ENCODE results near the gene EIF5. TPM values are rescaled to one million over a fixed set of nuclear protein-coding genes. Genes with fewer than 3 reads are reported as not detected.

EIF5 gene
- total and polyA plus RNA-seq, 2 experiments from 2014 or later: 151 to 331 TPM

DNA sequence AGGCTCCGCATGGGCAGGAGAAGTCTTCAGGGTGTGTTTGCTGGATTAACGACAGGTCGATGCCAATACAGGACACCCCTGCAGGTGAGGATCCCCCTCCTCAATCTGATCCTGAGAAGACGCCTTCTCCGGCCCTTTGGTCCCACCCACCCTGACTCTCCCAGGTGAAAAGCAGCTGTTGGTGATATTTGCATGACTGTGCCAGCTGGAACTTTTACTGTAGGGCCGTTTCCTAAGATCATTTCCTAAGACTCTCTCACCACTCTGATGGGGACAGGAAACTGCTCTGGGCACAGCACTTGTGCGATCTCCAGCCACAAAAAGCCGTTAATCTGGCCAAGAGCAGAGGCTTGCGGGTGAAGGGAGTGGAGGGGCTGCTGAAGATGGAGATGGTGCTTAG is 16.8 kb upstream of the EIF5 start:
- Histone ChIP-seq H3K4me1 (ENCODE audit: insufficient read depth) (no peaks in the 10 kb centered on the region), H3K4me3 (no peak overlapping the region), H3K27me3 (no peaks in the 10 kb centered on the region), H3K9me2 (replicated peaks; ENCODE audit: insufficient read depth) (no peaks in the 10 kb centered on the region), H3K79me2 (no peaks in the 10 kb centered on the region), H2AFZ (no peak overlapping the region), H3K4me2 (no peak overlapping the region), H4K20me1 (ENCODE audit: insufficient read depth, poor library complexity, severe bottlenecking) (no peaks in the 10 kb centered on the region), H3K9me3 (ENCODE audit: low read depth) (no peaks in the 10 kb centered on the region), H3K36me3 (replicated peaks; ENCODE audit: insufficient read depth, low read depth) (no peaks in the 10 kb centered on the region), H3K27ac (no peak overlapping the region)
- TF ChIP-seq, protein P1, sequence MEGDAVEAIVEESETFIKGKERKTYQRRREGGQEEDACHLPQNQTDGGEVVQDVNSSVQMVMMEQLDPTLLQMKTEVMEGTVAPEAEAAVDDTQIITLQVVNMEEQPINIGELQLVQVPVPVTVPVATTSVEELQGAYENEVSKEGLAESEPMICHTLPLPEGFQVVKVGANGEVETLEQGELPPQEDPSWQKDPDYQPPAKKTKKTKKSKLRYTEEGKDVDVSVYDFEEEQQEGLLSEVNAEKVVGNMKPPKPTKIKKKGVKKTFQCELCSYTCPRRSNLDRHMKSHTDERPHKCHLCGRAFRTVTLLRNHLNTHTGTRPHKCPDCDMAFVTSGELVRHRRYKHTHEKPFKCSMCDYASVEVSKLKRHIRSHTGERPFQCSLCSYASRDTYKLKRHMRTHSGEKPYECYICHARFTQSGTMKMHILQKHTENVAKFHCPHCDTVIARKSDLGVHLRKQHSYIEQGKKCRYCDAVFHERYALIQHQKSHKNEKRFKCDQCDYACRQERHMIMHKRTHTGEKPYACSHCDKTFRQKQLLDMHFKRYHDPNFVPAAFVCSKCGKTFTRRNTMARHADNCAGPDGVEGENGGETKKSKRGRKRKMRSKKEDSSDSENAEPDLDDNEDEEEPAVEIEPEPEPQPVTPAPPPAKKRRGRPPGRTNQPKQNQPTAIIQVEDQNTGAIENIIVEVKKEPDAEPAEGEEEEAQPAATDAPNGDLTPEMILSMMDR (IDR thresholded peaks at IDR 0.05; ENCODE audit: poor library complexity): no peak
- TF ChIP-seq EZH2 (IDR thresholded peaks at IDR 0.05; ENCODE audit: borderline replicate concordance): no peak
- no peak for TF ChIP-seq EZH2phosphoT487 (IDR thresholded peaks at IDR 0.05; ENCODE audit: low read depth, severe bottlenecking, unreplicated experiment)
- DNase-seq (ENCODE audit: low spot score): no peak
- WGBS (ENCODE audit: low lambda C conversion rate, missing lambda C conversion rate): 72% methylated on average over 9 of the region's 9 CpGs

DNA sequence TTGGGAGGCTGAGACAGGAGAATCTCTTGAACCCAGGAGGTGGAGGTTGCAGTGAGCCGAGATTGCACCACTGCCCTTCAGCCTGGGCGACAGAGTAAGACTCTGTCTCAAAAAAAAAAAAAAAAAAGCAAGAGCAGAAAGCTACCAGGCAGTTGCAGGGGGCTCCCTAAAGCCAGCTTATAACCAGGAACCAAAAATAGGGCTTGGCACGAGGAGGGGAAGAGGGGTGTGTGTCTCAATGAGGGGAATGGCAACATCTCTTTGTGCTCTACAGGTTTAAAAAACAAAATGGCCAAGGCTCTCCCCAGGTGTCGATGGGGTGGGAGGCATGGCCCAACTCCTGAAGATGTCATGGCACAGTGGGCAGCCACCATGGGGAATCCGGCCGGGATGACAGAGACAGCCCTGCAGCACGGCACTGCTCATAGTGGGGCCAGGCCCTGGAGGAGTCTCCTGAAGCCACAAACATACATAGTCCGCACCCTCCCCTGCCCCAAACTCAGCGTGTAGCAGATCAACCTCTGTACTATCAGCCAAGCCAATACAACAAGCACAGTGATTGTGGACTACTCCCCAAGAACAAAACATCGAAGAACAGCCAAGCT is 16.0 kb upstream of the EIF5 start:
- no peak for DNase-seq (ENCODE audit: low spot score)
- Histone ChIP-seq H2AFZ (no peak overlapping the region), H3K27me3 (no peaks in the 10 kb centered on the region), H3K4me1 (ENCODE audit: insufficient read depth) (no peaks in the 10 kb centered on the region), H3K36me3 (replicated peaks; ENCODE audit: insufficient read depth, low read depth) (no peaks in the 10 kb centered on the region), H3K9me2 (replicated peaks; ENCODE audit: insufficient read depth) (no peaks in the 10 kb centered on the region), H3K27ac (no peak overlapping the region), H3K9me3 (ENCODE audit: low read depth) (no peaks in the 10 kb centered on the region), H4K20me1 (ENCODE audit: insufficient read depth, poor library complexity, severe bottlenecking) (no peaks in the 10 kb centered on the region), H3K4me3 (no peak overlapping the region), H3K79me2 (no peaks in the 10 kb centered on the region), H3K4me2 (no peak overlapping the region)
- WGBS (ENCODE audit: low lambda C conversion rate, missing lambda C conversion rate): 92% methylated on average over 10 of the region's 10 CpGs
- TF ChIP-seq EZH2 (IDR thresholded peaks at IDR 0.05; ENCODE audit: borderline replicate concordance): no peak
- TF ChIP-seq, protein P1 (IDR thresholded peaks at IDR 0.05; ENCODE audit: poor library complexity): no peak
- no peak for TF ChIP-seq EZH2phosphoT487 (IDR thresholded peaks at IDR 0.05; ENCODE audit: low read depth, severe bottlenecking, unreplicated experiment)

DNA sequence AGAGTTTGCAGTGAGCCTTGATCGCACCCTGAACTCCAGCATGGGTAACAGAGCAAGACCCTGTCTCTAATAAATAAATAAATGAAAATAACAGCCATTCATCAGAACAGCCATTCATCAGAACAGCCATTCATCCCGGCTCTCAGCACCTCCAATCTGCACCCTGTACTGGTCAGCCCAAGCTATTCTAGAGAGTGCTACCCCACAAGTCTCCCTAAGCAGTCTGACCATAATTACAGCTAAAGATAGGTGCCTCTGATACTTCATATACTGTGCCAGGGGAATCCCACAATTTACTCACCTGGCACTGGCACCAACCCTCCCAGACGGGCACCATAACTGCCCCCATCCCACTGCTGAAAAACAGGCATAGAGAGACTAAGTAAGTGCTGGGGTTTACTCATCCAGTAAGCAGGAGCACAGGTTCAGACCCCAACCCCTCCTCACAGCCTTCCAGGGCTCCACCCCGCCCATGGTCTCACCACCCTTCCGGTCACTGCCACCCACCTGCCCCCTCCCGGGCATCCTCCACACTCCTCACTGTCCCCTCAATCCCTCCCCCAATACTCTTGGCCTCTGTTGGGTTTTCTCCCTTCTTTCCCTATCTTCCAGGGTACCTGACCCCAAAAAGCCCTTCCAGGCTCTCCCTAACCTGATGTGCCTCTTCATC is 15.2 kb upstream of the EIF5 start:
- H3K4me1 ChIP-seq (ENCODE audit: insufficient read depth): no peaks in the 10 kb centered on the region
- no peaks in the 10 kb centered on the region for H3K79me2 ChIP-seq
- 89% methylated on average over 4 of the region's 6 CpGs for WGBS (ENCODE audit: low lambda C conversion rate, missing lambda C conversion rate)
- H3K4me3 ChIP-seq: no peak overlapping the region
- no peak for DNase-seq (ENCODE audit: low spot score)
- no peak overlapping the region for H2AFZ ChIP-seq
- H4K20me1 ChIP-seq (ENCODE audit: insufficient read depth, poor library complexity, severe bottlenecking): no peaks in the 10 kb centered on the region
- H3K9me2 ChIP-seq (replicated peaks; ENCODE audit: insufficient read depth): no peaks in the 10 kb centered on the region
- TF ChIP-seq, protein P1 (IDR thresholded peaks at IDR 0.05; ENCODE audit: poor library complexity): no peak
- TF ChIP-seq EZH2phosphoT487 (IDR thresholded peaks at IDR 0.05; ENCODE audit: low read depth, severe bottlenecking, unreplicated experiment) (no peak), EZH2 (IDR thresholded peaks at IDR 0.05; ENCODE audit: borderline replicate concordance) (no peak)
- H3K4me2 ChIP-seq: no peak overlapping the region
- no peaks in the 10 kb centered on the region for H3K9me3 ChIP-seq (ENCODE audit: low read depth)
- no peaks in the 10 kb centered on the region for H3K27me3 ChIP-seq
- no peak overlapping the region for H3K27ac ChIP-seq
- no peaks in the 10 kb centered on the region for H3K36me3 ChIP-seq (replicated peaks; ENCODE audit: insufficient read depth, low read depth)

Measured in hepatocyte (in vitro differentiated cells).